Measurements from ENCODE around the gene CASP2.

The CASP2 gene

GRCh38 chr7:143356414-143357050 lies 68.4 kb downstream of the CASP2 start:
- H3K4me1 ChIP-seq (ENCODE audit: insufficient read depth, low read length, severe bottlenecking): no peaks in the 10 kb centered on the region
- no peak overlapping the region for H3K4me2 ChIP-seq (ENCODE audit: low read length)
- peaks cover 17% of the 10 kb centered on the region for H3K27me3 ChIP-seq (ENCODE audit: insufficient read depth, low read length)
- H3K4me3 ChIP-seq (ENCODE audit: low read depth, low read length, poor library complexity, severe bottlenecking): no peak overlapping the region
- H3K9me3 ChIP-seq (ENCODE audit: low read length): no peaks in the 10 kb centered on the region
- no peaks in the 10 kb centered on the region for H3F3A ChIP-seq (ENCODE audit: insufficient read depth, low read length)
- no peaks in the 10 kb centered on the region for H4K20me1 ChIP-seq (ENCODE audit: insufficient read depth, low read length)
- H3K79me2 ChIP-seq (ENCODE audit: insufficient read depth, low read length): no peaks in the 10 kb centered on the region
- TF ChIP-seq CTCF (IDR thresholded peaks at IDR 0.05; ENCODE audit: low read length): no peak
- no peak for TF ChIP-seq EZH2 (IDR thresholded peaks at IDR 0.05; ENCODE audit: borderline replicate concordance, low read length)
- no peak overlapping the region for H3K9ac ChIP-seq (ENCODE audit: low read length)
- H3K36me3 ChIP-seq (ENCODE audit: insufficient read depth, low read length): no peaks in the 10 kb centered on the region
- H3K27ac ChIP-seq (ENCODE audit: low read depth, low read length, poor library complexity, severe bottlenecking): no peak overlapping the region
- H2AFZ ChIP-seq (ENCODE audit: low read length): no peak overlapping the region
- H3K9me2 ChIP-seq (ENCODE audit: low read depth, low read length): no peaks in the 10 kb centered on the region
